WERI-Rb-1 (cell line): ENCODE data around the gene APOL1.
"Not testable (repeated sequence)": the region's sequence is repeated elsewhere in the genome, so short reads cannot be mapped to it uniquely, and the experiment has no call there.

Experiments used
- DNase-seq: peaks from one replicate; pipeline ENCODE4 v3.0.0-alpha.2; 2020
- H3K27ac ChIP-seq: fragments of 250-450 bp; sonication (Bioruptor Pico); 2 replicates; pipeline ENCODE4 v1.5.1; 2020; ENCODE audit warnings: mild to moderate bottlenecking, moderate library complexity
- H3K27me3 ChIP-seq: fragments of 250-450 bp; sonication (Bioruptor Pico); 2 replicates; pipeline ENCODE4 v1.5.1; 2021; ENCODE audit warnings: mild to moderate bottlenecking, low read depth, moderate library complexity; ENCODE audit not compliant: insufficient read depth, severe bottlenecking
- H3K36me3 ChIP-seq: fragments of 250-450 bp; sonication (Bioruptor Pico); 2 replicates; pipeline ENCODE4 v1.5.1; 2020; ENCODE audit warnings: mild to moderate bottlenecking, moderate library complexity
- H3K4me3 ChIP-seq: 2 replicates; pipeline ENCODE4 v1.5.1; 2011; ENCODE audit warnings: low read depth, mild to moderate bottlenecking, control low read depth, low read length
- H3K9me3 ChIP-seq: fragments of 250-450 bp; sonication (Bioruptor Pico); 2 replicates; pipeline ENCODE4 v1.5.1; 2021; ENCODE audit warnings: mild to moderate bottlenecking, moderate library complexity; ENCODE audit not compliant: severe bottlenecking
- TF ChIP-seq, protein P1 (sequence below): IDR thresholded peaks from 2 replicates; pipeline ENCODE4 v1.5.1; 2011; ENCODE audit warnings: low read depth, mild to moderate bottlenecking, control low read depth, inconsistent platforms, low read length

Gene APOL1

GRCh38 chr22:36252754-36253522, at the start of gene APOL1:
Gene APOL1 (plus strand): TSS chr22:36253133. CDS start chr22:36254956, 1,823 bp downstream.
- H3K36me3 ChIP-seq: no peaks in the 10 kb centered on the region
- TF ChIP-seq, protein P1, sequence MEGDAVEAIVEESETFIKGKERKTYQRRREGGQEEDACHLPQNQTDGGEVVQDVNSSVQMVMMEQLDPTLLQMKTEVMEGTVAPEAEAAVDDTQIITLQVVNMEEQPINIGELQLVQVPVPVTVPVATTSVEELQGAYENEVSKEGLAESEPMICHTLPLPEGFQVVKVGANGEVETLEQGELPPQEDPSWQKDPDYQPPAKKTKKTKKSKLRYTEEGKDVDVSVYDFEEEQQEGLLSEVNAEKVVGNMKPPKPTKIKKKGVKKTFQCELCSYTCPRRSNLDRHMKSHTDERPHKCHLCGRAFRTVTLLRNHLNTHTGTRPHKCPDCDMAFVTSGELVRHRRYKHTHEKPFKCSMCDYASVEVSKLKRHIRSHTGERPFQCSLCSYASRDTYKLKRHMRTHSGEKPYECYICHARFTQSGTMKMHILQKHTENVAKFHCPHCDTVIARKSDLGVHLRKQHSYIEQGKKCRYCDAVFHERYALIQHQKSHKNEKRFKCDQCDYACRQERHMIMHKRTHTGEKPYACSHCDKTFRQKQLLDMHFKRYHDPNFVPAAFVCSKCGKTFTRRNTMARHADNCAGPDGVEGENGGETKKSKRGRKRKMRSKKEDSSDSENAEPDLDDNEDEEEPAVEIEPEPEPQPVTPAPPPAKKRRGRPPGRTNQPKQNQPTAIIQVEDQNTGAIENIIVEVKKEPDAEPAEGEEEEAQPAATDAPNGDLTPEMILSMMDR: no peak
- no peak for DNase-seq
- H3K9me3 ChIP-seq: peaks cover 2% of the 10 kb centered on the region
- H3K4me3 ChIP-seq: no peak within 1 kb of the TSS
- no peaks in the 10 kb centered on the region for H3K27me3 ChIP-seq
- H3K27ac ChIP-seq: no peak within 1 kb of the TSS

DNA sequence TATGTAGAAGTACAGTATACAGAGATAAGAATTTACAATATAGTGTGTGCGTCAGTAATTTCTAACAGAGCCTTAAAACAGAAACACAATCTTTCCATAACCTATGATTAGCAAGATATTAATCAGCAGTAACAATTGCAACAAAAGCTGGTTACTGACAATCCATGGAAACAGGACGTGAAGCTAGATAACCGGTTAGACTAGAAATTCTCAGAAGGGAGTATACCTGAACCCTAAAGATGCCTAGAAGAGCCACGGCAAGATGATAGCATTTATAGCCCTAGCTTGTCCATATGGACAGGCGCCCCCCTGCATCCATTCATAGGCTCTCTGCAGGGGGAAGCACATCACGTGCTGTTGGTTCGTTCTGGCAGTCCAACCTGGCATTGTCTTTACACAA, 49.5 kb upstream of the APOL1 start:
- H3K27me3 ChIP-seq, DNase-seq, H3K4me3 ChIP-seq, H3K27ac ChIP-seq, H3K9me3 ChIP-seq, H3K36me3 ChIP-seq: not testable (repeated sequence)

DNA sequence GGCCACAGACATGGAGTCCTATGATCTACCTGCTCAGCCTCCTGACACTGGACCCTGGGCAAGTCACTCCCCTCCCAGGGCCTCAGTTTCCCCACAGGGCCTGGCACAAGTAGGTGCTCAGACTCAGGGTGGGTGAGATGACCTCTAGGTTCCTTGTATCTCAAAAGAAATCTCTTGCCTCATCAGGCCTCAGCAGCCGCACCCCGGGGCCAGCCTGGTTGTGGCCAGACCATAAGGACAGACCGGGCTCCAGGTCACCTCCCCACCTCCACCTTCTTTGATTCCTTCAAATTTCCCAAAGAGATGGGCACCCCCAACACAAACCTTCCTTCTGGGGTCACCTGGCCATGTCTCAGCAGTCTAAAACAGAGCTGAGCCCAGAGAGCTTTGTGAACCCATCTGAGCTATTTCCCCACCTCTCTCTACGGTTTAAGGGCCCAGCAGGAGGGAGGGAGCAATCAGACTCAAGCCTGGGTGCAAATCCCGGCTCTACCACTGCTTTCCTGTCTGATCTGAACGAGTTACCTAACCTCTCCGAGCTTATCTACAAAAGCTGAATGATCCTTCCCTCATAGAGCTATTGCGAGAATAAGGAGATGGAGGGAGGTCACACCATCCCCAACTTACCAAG, 48.8 kb upstream of the APOL1 start:
- Histone ChIP-seq H3K9me3 (peaks cover 4% of the 10 kb centered on the region), H3K27ac (no peak overlapping the region), H3K27me3 (no peaks in the 10 kb centered on the region), H3K36me3 (no peaks in the 10 kb centered on the region), H3K4me3 (no peak overlapping the region)
- no peak for DNase-seq
- TF ChIP-seq, protein P1: no peak

- TF ChIP-seq, protein P1: peak; percentile 28; the same call in 1 of the 2 replicates
- no peaks in the 10 kb centered on the region for H3K27me3 ChIP-seq
- H3K4me3 ChIP-seq: no peak overlapping the region
- no peak overlapping the region for H3K27ac ChIP-seq
- H3K36me3 ChIP-seq: no peaks in the 10 kb centered on the region
- H3K9me3 ChIP-seq: peaks cover 4% of the 10 kb centered on the region
- no peak for DNase-seq
Observed at GRCh38 chr22:36204632-36205015, 48.3 kb upstream of the APOL1 start.

GRCh38 chr22:36205573-36205972, 47.4 kb upstream of the APOL1 start:
- not testable (repeated sequence) for H3K4me3 ChIP-seq, H3K9me3 ChIP-seq, DNase-seq, H3K36me3 ChIP-seq, H3K27me3 ChIP-seq, H3K27ac ChIP-seq

DNA sequence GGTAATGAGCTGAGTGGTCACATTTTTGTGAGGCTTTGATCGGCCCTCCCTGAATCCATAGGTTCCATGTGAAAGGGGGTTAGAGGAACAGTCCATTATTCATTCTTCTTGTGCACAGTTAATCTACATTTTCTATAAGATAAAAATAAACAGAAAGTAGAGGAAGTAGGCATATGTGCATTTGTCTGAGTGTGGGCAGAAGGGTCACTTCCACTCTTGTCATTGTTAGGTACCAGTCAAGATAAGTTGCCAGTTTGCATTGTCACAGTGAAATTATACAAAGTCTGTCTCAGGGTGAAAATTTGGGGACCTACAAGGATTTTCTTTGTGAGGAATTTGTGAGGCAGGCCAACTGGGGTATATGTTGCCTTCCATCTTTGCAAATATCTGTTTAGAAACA, 46.7 kb upstream of the APOL1 start:
- DNase-seq: no peak
- TF ChIP-seq, protein P1: no peak
- Histone ChIP-seq H3K36me3 (no peaks in the 10 kb centered on the region), H3K27me3 (no peaks in the 10 kb centered on the region), H3K27ac (no peak overlapping the region), H3K9me3 (peaks cover 4% of the 10 kb centered on the region), H3K4me3 (no peak overlapping the region)
